OCI-LY7 (cell line): ENCODE results near the gene CBLL1.

Experiments
- EZH2phosphoT487 ChIP-seq: fragments of 200-600 bp; sonication (generic); IDR thresholded peaks from 2 replicates; pipeline ENCODE4 v1.6.1; 2018; ENCODE audit warnings: low read depth, borderline replicate concordance, mild to moderate bottlenecking, mixed run types, antibody characterized with exemption, low read length, moderate library complexity, mixed read lengths
- TF ChIP-seq, protein P1 (sequence below): fragments of 200-600 bp; sonication (generic); conservative IDR thresholded peaks from 2 replicates; pipeline ENCODE4 v1.5.1; 2014; ENCODE audit warnings: mild to moderate bottlenecking, antibody characterized with exemption, low read length, moderate library complexity, mixed read lengths

DNA sequence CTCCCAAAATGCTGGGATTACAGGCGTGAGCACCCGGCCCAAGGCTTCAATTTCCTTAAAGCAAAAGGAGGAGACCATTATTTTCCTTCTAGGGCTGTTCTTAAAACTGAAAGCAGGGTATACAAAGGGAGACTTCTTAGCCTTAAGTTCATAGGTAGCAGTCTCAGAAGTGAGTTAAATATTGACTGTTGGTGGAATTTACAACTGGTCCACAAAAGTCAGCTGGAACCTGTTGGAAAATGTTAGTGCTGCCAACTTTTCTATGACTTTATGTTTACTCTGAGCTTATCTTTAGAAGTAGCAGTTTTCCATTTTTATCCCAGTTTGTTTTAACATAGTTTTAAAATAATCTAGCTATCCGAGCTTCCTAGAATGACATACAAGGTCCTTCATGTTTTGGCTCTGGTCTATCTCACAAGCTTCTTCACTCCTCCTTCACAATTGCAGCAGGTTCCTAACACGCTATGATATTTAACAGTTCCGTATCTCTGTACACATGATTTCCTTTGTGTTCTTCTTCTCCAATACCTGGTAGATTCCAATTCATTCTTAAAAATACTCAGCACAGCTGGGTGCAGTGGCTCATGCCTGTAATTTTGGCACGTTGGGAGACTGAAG is 55.8 kb downstream of the CBLL1 start:
- TF ChIP-seq, protein P1, sequence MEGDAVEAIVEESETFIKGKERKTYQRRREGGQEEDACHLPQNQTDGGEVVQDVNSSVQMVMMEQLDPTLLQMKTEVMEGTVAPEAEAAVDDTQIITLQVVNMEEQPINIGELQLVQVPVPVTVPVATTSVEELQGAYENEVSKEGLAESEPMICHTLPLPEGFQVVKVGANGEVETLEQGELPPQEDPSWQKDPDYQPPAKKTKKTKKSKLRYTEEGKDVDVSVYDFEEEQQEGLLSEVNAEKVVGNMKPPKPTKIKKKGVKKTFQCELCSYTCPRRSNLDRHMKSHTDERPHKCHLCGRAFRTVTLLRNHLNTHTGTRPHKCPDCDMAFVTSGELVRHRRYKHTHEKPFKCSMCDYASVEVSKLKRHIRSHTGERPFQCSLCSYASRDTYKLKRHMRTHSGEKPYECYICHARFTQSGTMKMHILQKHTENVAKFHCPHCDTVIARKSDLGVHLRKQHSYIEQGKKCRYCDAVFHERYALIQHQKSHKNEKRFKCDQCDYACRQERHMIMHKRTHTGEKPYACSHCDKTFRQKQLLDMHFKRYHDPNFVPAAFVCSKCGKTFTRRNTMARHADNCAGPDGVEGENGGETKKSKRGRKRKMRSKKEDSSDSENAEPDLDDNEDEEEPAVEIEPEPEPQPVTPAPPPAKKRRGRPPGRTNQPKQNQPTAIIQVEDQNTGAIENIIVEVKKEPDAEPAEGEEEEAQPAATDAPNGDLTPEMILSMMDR: no peak
- no peak for TF ChIP-seq EZH2phosphoT487
